A549 (cell line): ENCODE data around the gene RBM10. TPM values are rescaled to one million over a fixed set of nuclear protein-coding genes. Genes with fewer than 3 reads are reported as not detected.

Experiments used
- ATAC-seq, 2 experiments: fragments of 200-7000 bp in 1 of 2; fragments of >200 bp in 1 of 2; cut with Nextera tagmentation in 1 of 2; cut with Tn5 transposase in 1 of 2; 3 replicates each; pipeline versions ENCODE4 v1.8.0 to v1.9.1; 2018 to 2020; ENCODE audit warnings: mild to moderate bottlenecking in 1 of 2, moderate library complexity in 1 of 2
- CTCF ChIA-PET: fragments of 300-600 bp; sonication (Branson Sonifier 250); formaldehyde crosslinking; extraction: SDS; loops from one replicate; lab custom pipeline; 2021; ENCODE audit warnings: antibody characterized with exemption, inconsistent platforms; lab: Yijun Ruan, JAX
- POLR2A ChIA-PET: fragments of 350-600 bp; formaldehyde crosslinking; extraction: SDS; loops from one replicate; lab custom pipeline; 2021; ENCODE audit warnings: antibody characterized with exemption, inconsistent platforms; lab: Yijun Ruan, JAX
- DNase-seq, 2 experiments: peaks; one replicate each; pipeline versions ENCODE4 v3.0.0 to v3.0.0-alpha.2; 2011 to 2016; ENCODE audit warnings: low read depth in 1 of 2, low spot score in 1 of 2
- FAIRE-seq: peaks from 2 replicates; lab custom pipeline; 2011; peaks lifted over from hg19 to GRCh38; lab: Jason Lieb, UNC
- H3K27ac ChIP-seq, 2 experiments: fragments of >200 bp; sonication (Bioruptor Twin); formaldehyde crosslinking; 3 replicates each; pipeline ENCODE4 v1.5.1; 2016 to 2017
- H3K4me1 ChIP-seq: fragments of >200 bp; sonication (Bioruptor Twin); formaldehyde crosslinking; 3 replicates; pipeline ENCODE4 v1.6.1; 2016
- H3K4me2 ChIP-seq: fragments of >200 bp; sonication (Bioruptor Twin); formaldehyde crosslinking; 3 replicates; pipeline ENCODE4 v1.6.1; 2016
- H3K4me3 ChIP-seq: fragments of >200 bp; sonication (Bioruptor Twin); formaldehyde crosslinking; 3 replicates; pipeline ENCODE4 v1.5.1; 2016
- H3K9me3 ChIP-seq: fragments of >200 bp; sonication (Bioruptor Twin); formaldehyde crosslinking; 3 replicates; pipeline ENCODE4 v1.6.1; 2016
- BHLHE40 ChIP-seq: IDR thresholded peaks from 2 replicates; pipeline ENCODE4 v1.6.1; 2012; ENCODE audit warnings: low read depth, low read length, inconsistent platforms
- CBX2 ChIP-seq: fragments of 200-600 bp; sonication (generic); IDR thresholded peaks from 2 replicates; pipeline ENCODE4 v1.6.1; 2016; ENCODE audit warnings: low read depth, mild to moderate bottlenecking, borderline replicate concordance
- CHD2 ChIP-seq: fragments of 150-350 bp; IDR thresholded peaks from 2 replicates; pipeline ENCODE4 v1.6.1; 2014; ENCODE audit warnings: low read length; ENCODE audit not compliant: partially characterized antibody
- EHF ChIP-seq: fragments of 250-450 bp; sonication (Bioruptor Pico); IDR thresholded peaks from 2 replicates; pipeline ENCODE4 v1.5.0; 2020; ENCODE audit warnings: mild to moderate bottlenecking
- ELK1 ChIP-seq: fragments of 150-350 bp; IDR thresholded peaks from 2 replicates; pipeline ENCODE4 v1.6.1; 2014; ENCODE audit warnings: low read depth, mild to moderate bottlenecking, low read length
- FOSB ChIP-seq: fragments of 250-450 bp; sonication (Bioruptor Pico); IDR thresholded peaks from 2 replicates; pipeline ENCODE4 v1.5.0; 2020; ENCODE audit warnings: mild to moderate bottlenecking, moderate library complexity
- FOXS1 ChIP-seq: fragments of 250-450 bp; sonication (Bioruptor Pico); IDR thresholded peaks from 2 replicates; pipeline ENCODE4 v1.5.0; 2020; ENCODE audit warnings: mild to moderate bottlenecking, moderate library complexity
- HES2 ChIP-seq: fragments of >200 bp; sonication (Bioruptor Twin); formaldehyde crosslinking; IDR thresholded peaks from 2 replicates; pipeline ENCODE4 v1.6.1; 2016
- HEYL ChIP-seq: fragments of 250-450 bp; sonication (Bioruptor Pico); IDR thresholded peaks from 2 replicates; pipeline ENCODE4 v1.8.0; 2021; ENCODE audit warnings: mild to moderate bottlenecking, moderate library complexity
- MAX ChIP-seq: IDR thresholded peaks from 2 replicates; pipeline ENCODE4 v1.6.1; 2012
- MYC ChIP-seq: IDR thresholded peaks from 2 replicates; pipeline ENCODE4 v1.6.1; 2012; ENCODE audit warnings: mild to moderate bottlenecking, inconsistent platforms, low read length, improper control_type of control experiment, borderline replicate concordance
- NR3C1 ChIP-seq: fragments of >200 bp; sonication (Bioruptor Twin); formaldehyde crosslinking; IDR thresholded peaks from 3 replicates; pipeline ENCODE4 v1.6.1; 2017
- PBX3 ChIP-seq: IDR thresholded peaks from 2 replicates; pipeline ENCODE4 v1.6.1; 2012
- RARB ChIP-seq: fragments of 250-450 bp; sonication (Bioruptor Pico); IDR thresholded peaks from 2 replicates; pipeline ENCODE4 v1.8.0; 2021; ENCODE audit warnings: mild to moderate bottlenecking, moderate library complexity
- REST ChIP-seq: fragments of 200-600 bp; sonication (generic); IDR thresholded peaks from 2 replicates; pipeline ENCODE4 v1.6.1; 2016; ENCODE audit warnings: antibody characterized with exemption, mild to moderate bottlenecking, moderate library complexity
- TFCP2L1 ChIP-seq: fragments of 250-450 bp; sonication (Bioruptor Pico); IDR thresholded peaks from 2 replicates; pipeline ENCODE4 v1.5.0; 2021; ENCODE audit warnings: mild to moderate bottlenecking
- TP53 ChIP-seq: fragments of 250-450 bp; sonication (Bioruptor Pico); IDR thresholded peaks from 2 replicates; pipeline ENCODE4 v1.5.0; 2021; ENCODE audit warnings: mild to moderate bottlenecking, moderate library complexity
- USF2 ChIP-seq: fragments of 450-650 bp; IDR thresholded peaks from 2 replicates; pipeline ENCODE4 v1.6.1; 2014; ENCODE audit warnings: antibody characterized with exemption
- ZNF302 ChIP-seq: fragments of 250-450 bp; sonication (Bioruptor Pico); IDR thresholded peaks from 2 replicates; pipeline ENCODE4 v1.9.0; 2021; ENCODE audit warnings: inconsistent platforms, mild to moderate bottlenecking, moderate library complexity
- WGBS: methylation state at CpG from one replicate; pipeline ENCODE4 v1.1.6; 2017; ENCODE audit errors: missing lambda C conversion rate; 5-methylcytosine and 5-hydroxymethylcytosine counted together
- polyA plus RNA-seq, 4 experiments: library from polyadenylated mRNA; depleted of rRNA in 3 of 4; stranded (reverse); fragments of >200 nt; fragmentation: RNase III in 1 of 4; extraction: RNeasy Plus Mini Kit Qiagen cat#74134 plus additional on column Dnase treatment in 1 of 4; gene quantifications; 2 replicates in 3 of 4; 3 replicates in 1 of 4; pipeline ENCODE4 v1.2.3, GENCODE V29; 2011 to 2017

RBM10 gene
- polyA plus RNA-seq, 2 of the 4 experiments (the other 2 are of a cell fraction): 21.1 to 29.8 TPM

GRCh38 chrX:47223476-47224250 lies 78.6 kb downstream of the RBM10 start:
- 97% methylated on average over 13 of the region's 13 CpGs for WGBS
- Histone ChIP-seq H3K27ac (no peak overlapping the region), H3K4me3 (no peak overlapping the region), H3K4me1 (peaks cover 16% of the 10 kb centered on the region; the same call in 1 of the 3 replicates), H3K4me2 (no peak overlapping the region), H3K9me3 (no peaks in the 10 kb centered on the region)
- TF ChIP-seq NR3C1 (no peak), RARB (CRISPR knock-in tag) (no peak), USF2 (no peak), TFCP2L1 (no peak), REST (no peak), EHF (CRISPR knock-in tag) (no peak), ELK1 (no peak), TP53 (CRISPR knock-in tag) (no peak), HES2 (no peak), MAX (no peak), HEYL (no peak)
- ChIA-PET CTCF (no interaction called here), POLR2A (no interaction called here)
- ATAC-seq: no peak
- DNase-seq: no peak
- no peak for FAIRE-seq

- DNase-seq (no peak), FAIRE-seq (no peak), ATAC-seq (no peak)
- peaks cover 16% of the 10 kb centered on the region; the same call in 1 of the 3 replicates for H3K4me1 ChIP-seq
- no peak overlapping the region for H3K27ac ChIP-seq
- CTCF ChIA-PET: no interaction called here
- POLR2A ChIA-PET: no interaction called here
- 94% methylated on average over 16 of the region's 17 CpGs for WGBS
- no peak overlapping the region for H3K4me2 ChIP-seq
- no peak overlapping the region for H3K4me3 ChIP-seq
- TF ChIP-seq MYC (no peak), ZNF302 (CRISPR knock-in tag) (no peak), HEYL (no peak), FOXS1 (CRISPR knock-in tag) (no peak), BHLHE40 (no peak), USF2 (no peak), ELK1 (no peak), FOSB (CRISPR knock-in tag) (no peak), CBX2 (no peak), PBX3 (no peak), CHD2 (no peak)
- H3K9me3 ChIP-seq: no peaks in the 10 kb centered on the region
Measured at GRCh38 chrX:47224266-47224895, 79.4 kb downstream of the RBM10 start.
